HG03378 (cell line): Measurements from ENCODE around the gene RAPGEFL1.
"Not testable (repeated sequence)": the region's sequence is repeated elsewhere in the genome, so short reads cannot be mapped to it uniquely, and the experiment has no call there.

Source experiments
- ATAC-seq: cut with Tn5 transposase; IDR thresholded peaks from one replicate; pipeline ENCODE4 v1.9.1; 2021; ENCODE audit warnings: mild to moderate bottlenecking, moderate library complexity; ENCODE audit not compliant: unreplicated experiment

Gene RAPGEFL1

GRCh38 chr17:40173778-40174135, 3.5 kb upstream of the RAPGEFL1 start:
- no peak for ATAC-seq

GRCh38 chr17:40174514-40174913, 2.8 kb upstream of the RAPGEFL1 start:
- ATAC-seq = no peak

GRCh38 chr17:40175928-40176753, 1.1 kb upstream of the RAPGEFL1 start:
- no peak for ATAC-seq

GRCh38 chr17:40176754-40177110, 538 bp upstream of the RAPGEFL1 start:
- no peak for ATAC-seq

GRCh38 chr17:40178021-40178601, 841 bp downstream of the RAPGEFL1 start:
- ATAC-seq = no peak

GRCh38 chr17:40178660-40179059, 1.4 kb downstream of the RAPGEFL1 start:
- no peak for ATAC-seq

GRCh38 chr17:40179923-40180659, 2.8 kb downstream of the RAPGEFL1 start:
- no peak for ATAC-seq

GRCh38 chr17:40180694-40181093, 3.4 kb downstream of the RAPGEFL1 start:
- no peak for ATAC-seq

- ATAC-seq = no peak
Measured at GRCh38 chr17:40181205-40181604, 3.9 kb downstream of the RAPGEFL1 start.

GRCh38 chr17:40182606-40183005, 5.3 kb downstream of the RAPGEFL1 start:
- no peak for ATAC-seq

GRCh38 chr17:40187238-40187637, 10.0 kb downstream of the RAPGEFL1 start:
- no peak for ATAC-seq

GRCh38 chr17:40188694-40189093, 11.4 kb downstream of the RAPGEFL1 start:
- no peak for ATAC-seq

- no peak for ATAC-seq
Measured at GRCh38 chr17:40190197-40191021, 13.1 kb downstream of the RAPGEFL1 start.

- peak; percentile 58 for ATAC-seq
Measured at GRCh38 chr17:40191237-40192208, 14.3 kb downstream of the RAPGEFL1 start.

GRCh38 chr17:40192961-40193360, 15.7 kb downstream of the RAPGEFL1 start:
- no peak for ATAC-seq

- ATAC-seq = no peak
Measured at GRCh38 chr17:40194821-40195220, 17.6 kb downstream of the RAPGEFL1 start.

- ATAC-seq = no peak
Measured at GRCh38 chr17:40197550-40197949, 20.3 kb downstream of the RAPGEFL1 start.

GRCh38 chr17:40197965-40198456, 20.7 kb downstream of the RAPGEFL1 start:
- not testable (repeated sequence) for ATAC-seq

- no peak for ATAC-seq
Measured at GRCh38 chr17:40198576-40198975, 21.3 kb downstream of the RAPGEFL1 start.

GRCh38 chr17:40203131-40203530, 25.9 kb downstream of the RAPGEFL1 start:
- ATAC-seq = no peak
